ENCODE results near the gene DBT. TPM values are rescaled to one million over a fixed set of nuclear protein-coding genes. Genes with fewer than 3 reads are reported as not detected.
"Not testable (repeated sequence)": the region's sequence is repeated elsewhere in the genome, so short reads cannot be mapped to it uniquely, and the experiment has no call there.

The DBT gene
- total RNA-seq, 1 experiment from 2014 or later: 9.1 TPM

GRCh38 chr1:100267284-100267683 is 17.6 kb upstream of the DBT start:
- peak overlapping the region; percentile 85 for H3K27ac Mint-ChIP-seq (ENCODE audit: low read depth, unreplicated experiment)
- no peaks in the 10 kb centered on the region for H3K27me3 Mint-ChIP-seq (ENCODE audit: insufficient read depth, unreplicated experiment)
- peak overlapping the region; percentile 90 for H3K4me3 Mint-ChIP-seq (ENCODE audit: unreplicated experiment)
- BruUV-seq (replicated peaks): no TSS peak
- no peak for TF ChIP-seq CTCF (IDR thresholded peaks at IDR 0.05; ENCODE audit: unreplicated experiment)
- no peak for DNase-seq (ENCODE audit: unreplicated experiment)
- H3K36me3 Mint-ChIP-seq (ENCODE audit: insufficient read depth, unreplicated experiment): peaks cover 61% of the 10 kb centered on the region
- no peaks in the 10 kb centered on the region for H3K9me3 Mint-ChIP-seq (ENCODE audit: unreplicated experiment)
- CTCF ChIA-PET: interaction anchor here (0.8 to 2.2 kb wide), 3 partner anchors 11 to 192 kb away, joined by 3 to 12 read pairs (median 3); partner anchors contain the start of gene CDC14A
- H3K4me1 Mint-ChIP-seq (ENCODE audit: insufficient read depth, unreplicated experiment): peaks cover 10% of the 10 kb centered on the region
- POLR2A ChIA-PET: interaction anchor here (0.6 to 4.3 kb wide), 19 partner anchors 8 to 629 kb away, joined by 3 to 114 read pairs (median 4); partner anchors contain the start of genes AGL, CDC14A, DBT and EXTL2
- intact Hi-C loops (cut with micrococcal nuclease): loop anchor here (2.0 kb wide), 2 partner anchors 84 to 134 kb away; partner anchors contain the start of genes SASS6 and TRMT13

GRCh38 chr1:100266741-100267140 is 17.1 kb upstream of the DBT start:
- TSS peak; percentile 61 for BruUV-seq (replicated peaks)
- no peaks in the 10 kb centered on the region for H3K27me3 Mint-ChIP-seq (ENCODE audit: insufficient read depth, unreplicated experiment)
- POLR2A ChIA-PET: interaction anchor here (0.7 to 4.3 kb wide), 21 partner anchors 9 to 630 kb away, joined by 3 to 114 read pairs (median 4); partner anchors contain the start of genes AGL, CDC14A, DBT and EXTL2
- TF ChIP-seq CTCF (IDR thresholded peaks at IDR 0.05; ENCODE audit: unreplicated experiment): no peak
- H3K4me1 Mint-ChIP-seq (ENCODE audit: insufficient read depth, unreplicated experiment): peaks cover 10% of the 10 kb centered on the region
- intact Hi-C loops (cut with micrococcal nuclease): loop anchor here (1.0 to 2.0 kb wide), 3 partner anchors 84 to 458 kb away; partner anchors contain the start of genes SASS6 and TRMT13
- H3K36me3 Mint-ChIP-seq (ENCODE audit: insufficient read depth, unreplicated experiment): peaks cover 59% of the 10 kb centered on the region
- no peak for DNase-seq (ENCODE audit: unreplicated experiment)
- CTCF ChIA-PET: interaction anchor here (0.6 to 1.8 kb wide), 9 partner anchors 11 to 878 kb away, joined by 3 to 13 read pairs (median 4); partner anchors contain the start of gene CDC14A
- peak overlapping the region; percentile 85 for H3K27ac Mint-ChIP-seq (ENCODE audit: low read depth, unreplicated experiment)
- H3K4me3 Mint-ChIP-seq (ENCODE audit: unreplicated experiment): peak overlapping the region; percentile 90
- H3K9me3 Mint-ChIP-seq (ENCODE audit: unreplicated experiment): no peaks in the 10 kb centered on the region

DNA sequence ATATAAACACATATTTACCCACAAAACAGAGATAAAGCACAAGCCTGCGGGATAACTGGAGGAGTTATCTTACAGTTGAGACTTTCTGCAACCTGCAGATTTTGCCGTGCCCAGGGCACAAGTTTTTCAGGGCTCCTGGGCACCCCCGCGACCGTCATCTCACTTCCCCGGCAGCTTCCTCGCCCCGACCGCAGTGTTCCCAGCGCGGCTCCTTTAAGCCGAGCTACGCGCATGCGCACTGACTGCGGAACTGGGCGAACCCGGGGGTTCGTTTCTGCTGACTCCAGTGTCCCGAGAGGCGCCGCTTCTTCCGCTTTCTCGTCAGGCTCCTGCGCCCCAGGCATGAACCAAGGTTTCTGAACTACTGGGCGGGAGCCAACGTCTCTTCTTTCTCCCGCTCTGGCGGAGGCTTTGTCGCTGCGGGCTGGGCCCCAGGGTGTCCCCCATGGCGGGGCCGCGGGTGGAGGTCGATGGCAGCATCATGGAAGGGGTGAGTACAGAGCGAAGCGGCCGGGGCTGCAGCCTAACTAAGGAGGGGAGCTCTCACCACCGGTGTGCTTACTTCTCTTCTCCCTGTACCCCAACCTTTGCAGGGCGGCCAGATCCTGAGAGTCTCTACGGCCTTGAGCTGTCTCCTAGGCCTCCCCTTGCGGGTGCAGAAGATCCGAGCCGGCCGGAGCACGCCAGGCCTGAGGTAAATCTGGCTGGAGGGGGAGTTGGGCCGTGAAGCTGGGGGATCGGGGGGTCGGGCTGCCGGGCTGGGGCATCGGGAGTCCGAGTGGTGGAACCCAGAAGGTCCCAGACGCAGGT is 16.5 kb upstream of the DBT start, which contains the start of gene RTCA:
RTCA (plus strand) TSS at position 286 of the 810 bp plus-strand sequence; CDS start at position 446, 160 bp downstream.
- H3K36me3 Mint-ChIP-seq (ENCODE audit: insufficient read depth, unreplicated experiment): peaks cover 53% of the 10 kb centered on the region
- no peak for TF ChIP-seq CTCF (IDR thresholded peaks at IDR 0.05; ENCODE audit: unreplicated experiment)
- BruUV-seq (replicated peaks): no TSS peak
- no peaks in the 10 kb centered on the region for H3K27me3 Mint-ChIP-seq (ENCODE audit: insufficient read depth, unreplicated experiment)
- H3K27ac Mint-ChIP-seq (ENCODE audit: low read depth, unreplicated experiment): peak within 1 kb of the TSS; percentile 85
- CTCF ChIA-PET: interaction anchor here (0.5 to 1.8 kb wide), 21 partner anchors 8 to 1012 kb away, joined by 3 to 13 read pairs (median 3); partner anchors contain the start of genes CDC14A, DBT and EXTL2
- peak within 1 kb of the TSS; percentile 90 for H3K4me3 Mint-ChIP-seq (ENCODE audit: unreplicated experiment)
- H3K4me1 Mint-ChIP-seq (ENCODE audit: insufficient read depth, unreplicated experiment): peaks cover 10% of the 10 kb centered on the region
- POLR2A ChIA-PET: interaction anchor here (0.5 to 4.3 kb wide), 40 partner anchors 9 to 1603 kb away, joined by 3 to 114 read pairs (median 4); partner anchors contain the start of genes AGL, CDC14A, DBT and EXTL2
- no peaks in the 10 kb centered on the region for H3K9me3 Mint-ChIP-seq (ENCODE audit: unreplicated experiment)
- intact Hi-C loops (cut with micrococcal nuclease): loop anchor here (1.0 to 2.0 kb wide), 3 partner anchors 85 to 458 kb away; partner anchors contain the start of genes SASS6 and TRMT13
- DNase-seq (ENCODE audit: unreplicated experiment): peak; percentile 98

GRCh38 chr1:100265562-100265930 is 15.9 kb upstream of the DBT start:
- BruUV-seq (replicated peaks): TSS peak; percentile 66
- Mint-ChIP-seq H3K9me3 (ENCODE audit: unreplicated experiment) (no peaks in the 10 kb centered on the region), H3K36me3 (ENCODE audit: insufficient read depth, unreplicated experiment) (peaks cover 47% of the 10 kb centered on the region), H3K4me1 (ENCODE audit: insufficient read depth, unreplicated experiment) (peaks cover 6% of the 10 kb centered on the region), H3K27me3 (ENCODE audit: insufficient read depth, unreplicated experiment) (no peaks in the 10 kb centered on the region), H3K4me3 (ENCODE audit: unreplicated experiment) (peak overlapping the region; percentile 90), H3K27ac (ENCODE audit: low read depth, unreplicated experiment) (peak overlapping the region; percentile 85)
- POLR2A ChIA-PET: interaction anchor here (0.5 to 4.3 kb wide), 30 partner anchors 10 to 1602 kb away, joined by 3 to 114 read pairs (median 4); partner anchors contain the start of genes AGL, CDC14A, DBT and EXTL2
- no peak for TF ChIP-seq CTCF (IDR thresholded peaks at IDR 0.05; ENCODE audit: unreplicated experiment)
- intact Hi-C loops (cut with micrococcal nuclease): no loop called here
- DNase-seq (ENCODE audit: unreplicated experiment): no peak
- CTCF ChIA-PET: interaction anchor here (0.5 to 1.8 kb wide), 13 partner anchors 9 to 1011 kb away, joined by 3 to 13 read pairs (median 4); partner anchors contain the start of genes DBT and EXTL2

GRCh38 chr1:100264081-100264480 is 14.4 kb upstream of the DBT start:
- intact Hi-C loops (cut with micrococcal nuclease); DNase-seq (ENCODE audit: unreplicated experiment); H3K9me3 Mint-ChIP-seq (ENCODE audit: unreplicated experiment); H3K27ac Mint-ChIP-seq (ENCODE audit: low read depth, unreplicated experiment); H3K27me3 Mint-ChIP-seq (ENCODE audit: insufficient read depth, unreplicated experiment); BruUV-seq (replicated peaks); H3K4me1 Mint-ChIP-seq (ENCODE audit: insufficient read depth, unreplicated experiment); H3K4me3 Mint-ChIP-seq (ENCODE audit: unreplicated experiment): not testable (repeated sequence)
- POLR2A ChIA-PET: interaction anchor here (3.6 to 4.3 kb wide), 2 partner anchors 15 to 89 kb away, joined by 67 to 114 read pairs; partner anchors contain the start of genes CDC14A and DBT
- CTCF ChIA-PET: interaction anchor here (0.5 to 1.7 kb wide), 3 partner anchors 193 to 605 kb away, joined by 3 to 4 read pairs (median 3); no protein-coding TSS in a partner anchor
- H3K36me3 Mint-ChIP-seq (ENCODE audit: insufficient read depth, unreplicated experiment): peaks cover 32% of the 10 kb centered on the region
